Adrenal gland (tissue), 5 donors: Measurements from ENCODE around the gene TCF12.

Experiments
- POLR2A ChIP-seq, 2 donors: fragments of 450-650 bp; IDR thresholded peaks; one replicate each; pipeline ENCODE4 v1.6.1; 2017; ENCODE audit warnings: antibody characterized with exemption in 2 of 2, mild to moderate bottlenecking in 2 of 2, moderate library complexity in 1 of 2
- TF ChIP-seq, protein P1 (sequence below), 6 experiments: fragments of 450-650 bp in 4 of 6; fragments of 200-600 bp in 2 of 6; sonication (generic) in 1 of 6; IDR thresholded peaks; 1 replicate in 5 of 6; 2 replicates in 1 of 6; pipeline versions ENCODE4 v1.5.1 to v1.8.0; 2016 to 2021; ENCODE audit warnings: antibody characterized with exemption in 6 of 6, mild to moderate bottlenecking in 2 of 6, moderate library complexity in 1 of 6
- donor health status: DM: no; HTN: no; CAD: no.

DNA sequence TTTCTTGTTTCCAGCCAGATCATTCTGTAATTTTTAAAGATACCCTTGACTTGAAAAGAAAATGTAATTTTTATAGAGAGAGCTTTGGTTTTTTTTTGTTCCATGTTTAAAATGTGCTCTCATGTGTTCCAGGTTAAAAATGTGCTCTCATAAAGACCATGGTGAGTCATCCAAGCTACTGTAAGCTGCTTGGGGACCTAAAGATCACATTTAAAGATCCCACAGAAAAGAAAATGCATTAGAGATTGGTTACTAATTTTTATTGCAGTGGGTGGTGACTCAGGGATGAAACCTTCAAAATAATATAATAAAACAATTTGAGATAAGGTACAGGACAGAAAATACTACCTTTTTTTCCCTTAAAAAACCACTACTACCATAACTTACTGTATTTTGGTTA, 11.0 kb downstream of the TCF12 start:
- TF ChIP-seq POLR2A (IDR thresholded peaks at IDR 0.05): no peak
- TF ChIP-seq, protein P1, sequence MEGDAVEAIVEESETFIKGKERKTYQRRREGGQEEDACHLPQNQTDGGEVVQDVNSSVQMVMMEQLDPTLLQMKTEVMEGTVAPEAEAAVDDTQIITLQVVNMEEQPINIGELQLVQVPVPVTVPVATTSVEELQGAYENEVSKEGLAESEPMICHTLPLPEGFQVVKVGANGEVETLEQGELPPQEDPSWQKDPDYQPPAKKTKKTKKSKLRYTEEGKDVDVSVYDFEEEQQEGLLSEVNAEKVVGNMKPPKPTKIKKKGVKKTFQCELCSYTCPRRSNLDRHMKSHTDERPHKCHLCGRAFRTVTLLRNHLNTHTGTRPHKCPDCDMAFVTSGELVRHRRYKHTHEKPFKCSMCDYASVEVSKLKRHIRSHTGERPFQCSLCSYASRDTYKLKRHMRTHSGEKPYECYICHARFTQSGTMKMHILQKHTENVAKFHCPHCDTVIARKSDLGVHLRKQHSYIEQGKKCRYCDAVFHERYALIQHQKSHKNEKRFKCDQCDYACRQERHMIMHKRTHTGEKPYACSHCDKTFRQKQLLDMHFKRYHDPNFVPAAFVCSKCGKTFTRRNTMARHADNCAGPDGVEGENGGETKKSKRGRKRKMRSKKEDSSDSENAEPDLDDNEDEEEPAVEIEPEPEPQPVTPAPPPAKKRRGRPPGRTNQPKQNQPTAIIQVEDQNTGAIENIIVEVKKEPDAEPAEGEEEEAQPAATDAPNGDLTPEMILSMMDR (IDR thresholded peaks at IDR 0.05): no peak
